DND-41 (cell line): Measurements from ENCODE around the gene SERPINE2.

Source experiments
- ATAC-seq: fragments of 200-7000 bp; cut with Tn5 transposase; 3 replicates; pipeline ENCODE4 v1.9.1; 2021; ENCODE audit warnings: low read depth; ENCODE audit not compliant: insufficient read depth
- DNase-seq: peaks from one replicate; pipeline ENCODE4 v3.0.0-alpha.2; 2020
- H2AFZ ChIP-seq: 2 replicates; pipeline ENCODE4 v1.6.0; 2012; ENCODE audit warnings: low read depth, low read length
- H3K27ac ChIP-seq: 2 replicates; pipeline ENCODE4 v1.5.1; 2012; ENCODE audit warnings: low read length, inconsistent platforms
- H3K27me3 ChIP-seq: fragments of 200-600 bp; sonication (generic); 2 replicates; pipeline ENCODE4 v1.6.0; 2012; ENCODE audit warnings: low read length, mild to moderate bottlenecking, inconsistent platforms; ENCODE audit not compliant: insufficient read depth, poor library complexity
- H3K36me3 ChIP-seq: 2 replicates; pipeline ENCODE4 v1.5.1; 2012; ENCODE audit warnings: low read length, inconsistent platforms; ENCODE audit not compliant: insufficient read depth
- H3K4me1 ChIP-seq: 2 replicates; pipeline ENCODE4 v1.5.1; 2012; ENCODE audit warnings: mild to moderate bottlenecking, low read length; ENCODE audit not compliant: insufficient read depth
- H3K4me2 ChIP-seq: 2 replicates; pipeline ENCODE4 v1.6.0; 2012; ENCODE audit warnings: mild to moderate bottlenecking, moderate library complexity, low read length, inconsistent platforms; ENCODE audit not compliant: insufficient read depth
- H3K4me3 ChIP-seq, 2 experiments: fragments of 200-600 bp in 1 of 2; shearing (Covaris generic) in 1 of 2; 2 replicates each; pipeline ENCODE4 v1.5.1; 2012 to 2016; ENCODE audit warnings: inconsistent platforms in 2 of 2, low read length in 2 of 2, mild to moderate bottlenecking in 2 of 2, low read depth in 1 of 2, moderate library complexity in 1 of 2
- H3K79me2 ChIP-seq: 2 replicates; pipeline ENCODE4 v1.6.0; 2012; ENCODE audit warnings: low read length, inconsistent platforms; ENCODE audit not compliant: insufficient read depth
- H3K9ac ChIP-seq: 2 replicates; pipeline ENCODE4 v1.6.0; 2012; ENCODE audit warnings: low read depth, mild to moderate bottlenecking, inconsistent platforms, low read length, moderate library complexity
- H3K9me3 ChIP-seq: 2 replicates; pipeline ENCODE4 v1.5.1; 2012; ENCODE audit warnings: low read length, moderate library complexity, mild to moderate bottlenecking, inconsistent platforms; ENCODE audit not compliant: insufficient read depth, severe bottlenecking
- H4K20me1 ChIP-seq: 2 replicates; pipeline ENCODE4 v1.6.0; 2012; ENCODE audit warnings: low read length; ENCODE audit not compliant: insufficient read depth
- EZH2 ChIP-seq: IDR thresholded peaks from 3 replicates; pipeline ENCODE4 v1.6.1; 2012; ENCODE audit warnings: borderline replicate concordance, low read depth, mild to moderate bottlenecking, moderate library complexity, low read length, inconsistent platforms; ENCODE audit not compliant: severe bottlenecking
- TF ChIP-seq, protein P1 (sequence below): IDR thresholded peaks from 2 replicates; pipeline ENCODE4 v1.5.1; 2012; ENCODE audit warnings: borderline replicate concordance, low read length, moderate library complexity, mild to moderate bottlenecking; ENCODE audit not compliant: poor library complexity, severe bottlenecking; ENCODE audit errors: extremely low read depth

The SERPINE2 gene

DNA sequence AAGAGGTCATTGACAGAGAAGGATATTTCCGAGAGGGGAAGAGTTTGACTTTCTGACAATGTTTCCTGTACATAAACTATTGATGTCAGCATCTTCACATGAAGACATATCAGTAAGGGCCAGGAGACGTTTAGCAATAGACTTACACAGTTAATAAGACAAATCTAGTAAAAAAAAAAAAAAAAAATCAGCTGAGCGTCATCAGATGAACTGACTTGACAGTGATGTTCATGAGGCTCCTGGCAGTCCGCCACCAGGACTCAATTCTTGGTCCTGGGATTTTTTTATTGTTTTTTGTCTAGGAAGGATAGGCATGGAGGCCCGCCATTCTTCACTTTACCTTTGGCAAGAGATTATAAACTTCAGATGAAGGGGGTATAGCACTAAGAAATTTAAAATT is 67.4 kb downstream of the SERPINE2 start:
- Histone ChIP-seq H3K36me3 (peaks cover 13% of the 10 kb centered on the region; the same call in 1 of the 2 replicates), H3K4me2 (no peak overlapping the region), H3K27ac (no peak overlapping the region), H2AFZ (no peak overlapping the region), H3K4me3 (no peak overlapping the region), H3K9ac (no peak overlapping the region), H4K20me1 (no peaks in the 10 kb centered on the region), H3K9me3 (no peaks in the 10 kb centered on the region), H3K79me2 (no peaks in the 10 kb centered on the region), H3K27me3 (no peaks in the 10 kb centered on the region), H3K4me1 (no peaks in the 10 kb centered on the region)
- DNase-seq (no peak), ATAC-seq (no peak)
- TF ChIP-seq, protein P1, sequence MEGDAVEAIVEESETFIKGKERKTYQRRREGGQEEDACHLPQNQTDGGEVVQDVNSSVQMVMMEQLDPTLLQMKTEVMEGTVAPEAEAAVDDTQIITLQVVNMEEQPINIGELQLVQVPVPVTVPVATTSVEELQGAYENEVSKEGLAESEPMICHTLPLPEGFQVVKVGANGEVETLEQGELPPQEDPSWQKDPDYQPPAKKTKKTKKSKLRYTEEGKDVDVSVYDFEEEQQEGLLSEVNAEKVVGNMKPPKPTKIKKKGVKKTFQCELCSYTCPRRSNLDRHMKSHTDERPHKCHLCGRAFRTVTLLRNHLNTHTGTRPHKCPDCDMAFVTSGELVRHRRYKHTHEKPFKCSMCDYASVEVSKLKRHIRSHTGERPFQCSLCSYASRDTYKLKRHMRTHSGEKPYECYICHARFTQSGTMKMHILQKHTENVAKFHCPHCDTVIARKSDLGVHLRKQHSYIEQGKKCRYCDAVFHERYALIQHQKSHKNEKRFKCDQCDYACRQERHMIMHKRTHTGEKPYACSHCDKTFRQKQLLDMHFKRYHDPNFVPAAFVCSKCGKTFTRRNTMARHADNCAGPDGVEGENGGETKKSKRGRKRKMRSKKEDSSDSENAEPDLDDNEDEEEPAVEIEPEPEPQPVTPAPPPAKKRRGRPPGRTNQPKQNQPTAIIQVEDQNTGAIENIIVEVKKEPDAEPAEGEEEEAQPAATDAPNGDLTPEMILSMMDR = no peak
- TF ChIP-seq EZH2 = no peak

DNA sequence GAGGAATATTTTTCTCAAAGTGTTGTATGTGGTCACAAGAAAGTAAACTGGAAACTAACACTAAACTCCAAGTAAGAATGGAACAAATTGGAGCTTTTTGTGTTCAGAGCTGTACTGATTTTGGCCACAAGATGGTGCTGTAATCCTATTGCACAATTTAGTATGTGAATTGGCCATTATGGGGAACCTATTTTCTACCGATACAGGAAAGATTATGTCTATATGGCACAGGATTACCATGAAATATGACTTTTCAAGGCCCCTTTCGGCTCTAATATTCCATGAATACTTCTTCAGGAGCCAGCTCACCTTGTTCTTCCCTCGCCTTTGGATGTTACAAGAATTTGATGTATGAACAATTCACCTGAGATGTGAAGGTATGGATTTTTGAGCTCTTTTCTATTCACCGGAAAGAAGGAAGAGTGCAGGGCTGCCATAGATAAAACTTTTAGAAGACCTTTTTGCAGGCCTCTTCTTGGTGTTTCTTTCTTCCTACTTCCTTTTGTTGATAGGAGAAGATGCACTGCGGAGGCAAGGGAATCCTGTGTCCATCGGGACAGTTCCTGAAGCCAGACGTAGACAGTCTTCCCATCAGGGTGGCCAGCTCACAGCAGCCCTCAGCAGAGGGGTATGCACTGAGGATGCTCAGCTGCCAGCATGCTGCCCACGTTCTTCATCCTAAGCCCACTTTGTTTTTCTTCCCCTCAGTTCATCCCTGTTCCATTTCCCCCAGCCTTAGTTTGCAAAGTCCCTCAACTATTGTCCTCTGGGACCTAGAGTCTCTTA is 68.5 kb downstream of the SERPINE2 start:
- no peak overlapping the region for H3K4me3 ChIP-seq
- TF ChIP-seq, protein P1 = peak; percentile 93
- TF ChIP-seq EZH2 = no peak
- peaks cover 23% of the 10 kb centered on the region for H3K36me3 ChIP-seq
- H3K4me1 ChIP-seq = no peaks in the 10 kb centered on the region
- H3K79me2 ChIP-seq = no peaks in the 10 kb centered on the region
- no peak overlapping the region for H3K9ac ChIP-seq
- H3K27ac ChIP-seq = no peak overlapping the region
- no peaks in the 10 kb centered on the region for H4K20me1 ChIP-seq
- no peaks in the 10 kb centered on the region for H3K27me3 ChIP-seq
- peak; percentile 50 for DNase-seq
- H3K4me2 ChIP-seq = no peak overlapping the region
- ATAC-seq = peak; percentile 83
- H3K9me3 ChIP-seq = no peaks in the 10 kb centered on the region
- H2AFZ ChIP-seq = no peak overlapping the region

DNA sequence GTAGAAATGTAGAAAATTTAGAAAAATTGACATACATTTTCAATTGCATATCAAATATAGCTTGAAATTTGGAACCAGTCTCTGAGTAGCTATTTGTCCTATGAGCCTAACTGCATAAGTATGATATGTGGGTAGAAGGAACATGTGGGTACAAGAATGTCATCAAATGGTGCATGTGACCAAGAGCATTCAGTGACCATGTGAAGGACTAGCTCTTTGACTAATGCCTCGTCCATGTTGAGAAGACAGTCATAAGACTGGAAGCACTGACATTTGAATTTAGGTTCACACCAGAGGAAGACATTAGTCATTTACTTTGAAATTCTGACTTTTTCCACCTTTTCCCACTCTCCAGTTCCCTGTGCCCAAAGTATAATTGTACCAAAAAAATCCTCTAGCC is 69.2 kb downstream of the SERPINE2 start:
- no peaks in the 10 kb centered on the region for H3K27me3 ChIP-seq
- DNase-seq (no peak), ATAC-seq (peak; percentile 31; the same call in 1 of the 3 replicates)
- no peak overlapping the region for H3K9ac ChIP-seq
- H4K20me1 ChIP-seq = no peaks in the 10 kb centered on the region
- H3K36me3 ChIP-seq = peaks cover 28% of the 10 kb centered on the region
- no peak overlapping the region for H2AFZ ChIP-seq
- no peaks in the 10 kb centered on the region for H3K9me3 ChIP-seq
- no peak overlapping the region for H3K4me3 ChIP-seq
- no peak overlapping the region for H3K27ac ChIP-seq
- no peak for TF ChIP-seq EZH2
- TF ChIP-seq, protein P1 = no peak
- no peaks in the 10 kb centered on the region for H3K4me1 ChIP-seq
- H3K79me2 ChIP-seq = no peaks in the 10 kb centered on the region
- no peak overlapping the region for H3K4me2 ChIP-seq
